NCI-H1105 treated with DMSO at 0.1 percent for 48 hours (cell line): ENCODE measurements around the gene GPR176.
"Not testable (repeated sequence)": the region's sequence is repeated elsewhere in the genome, so short reads cannot be mapped to it uniquely, and the experiment has no call there.

ENCODE experiments used
- DNase-seq: peaks from one replicate; lab custom pipeline; 2025; lab: John Stamatoyannopoulos, UW

GPR176 gene

GRCh38 chr15:39936187-39936586, 16.1 kb upstream of the GPR176 start:
- no peak for DNase-seq

- no peak for DNase-seq
Measured at GRCh38 chr15:39935241-39935640, 15.2 kb upstream of the GPR176 start.

- no peak for DNase-seq
Measured at GRCh38 chr15:39934397-39935071, 14.5 kb upstream of the GPR176 start.

GRCh38 chr15:39931615-39932014, 11.5 kb upstream of the GPR176 start:
- DNase-seq = no peak

DNA sequence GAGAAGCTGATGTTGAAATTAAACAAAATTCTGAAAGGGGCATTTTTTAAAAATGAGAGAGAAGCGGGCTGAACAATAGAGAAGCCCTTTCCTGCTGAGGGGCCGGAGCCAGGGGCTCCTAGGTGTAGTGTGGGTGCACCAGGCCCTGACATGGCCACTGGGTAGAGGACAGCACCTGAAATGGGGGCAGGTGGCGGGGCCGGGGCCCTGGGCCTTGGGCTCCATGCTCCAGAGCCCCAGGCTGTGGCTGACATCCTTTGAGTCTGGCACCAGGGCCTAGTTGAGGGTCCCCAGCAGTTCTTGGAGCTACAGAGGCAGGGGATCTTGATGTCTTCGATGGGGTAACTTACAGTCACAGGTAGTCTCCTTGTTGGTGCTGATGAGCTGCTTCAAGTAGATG, 6.5 kb upstream of the GPR176 start:
- DNase-seq = no peak

- DNase-seq = no peak
Measured at GRCh38 chr15:39925112-39925842, 5.2 kb upstream of the GPR176 start.

DNA sequence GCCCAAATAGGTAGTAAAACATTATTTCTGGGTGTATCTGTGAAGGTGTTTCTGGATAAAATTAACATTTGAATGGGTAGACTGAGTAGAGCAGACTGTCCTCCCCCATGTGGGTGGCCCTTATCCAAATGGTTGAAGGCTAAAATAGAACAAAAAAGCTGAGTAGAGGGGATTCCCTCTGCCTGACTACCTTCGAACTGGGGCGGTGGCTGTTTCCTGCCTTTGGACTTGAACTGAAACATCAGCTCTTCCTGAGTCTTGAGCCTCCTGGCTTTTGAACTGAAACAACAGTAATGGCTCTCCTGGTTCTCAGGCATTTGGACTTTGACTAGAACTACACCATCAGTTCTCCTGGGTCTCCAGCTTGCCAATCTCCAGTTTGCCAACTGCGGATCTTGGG, 4.4 kb upstream of the GPR176 start:
- DNase-seq = no peak

- no peak for DNase-seq
Measured at GRCh38 chr15:39922462-39923092, 2.5 kb upstream of the GPR176 start.

DNA sequence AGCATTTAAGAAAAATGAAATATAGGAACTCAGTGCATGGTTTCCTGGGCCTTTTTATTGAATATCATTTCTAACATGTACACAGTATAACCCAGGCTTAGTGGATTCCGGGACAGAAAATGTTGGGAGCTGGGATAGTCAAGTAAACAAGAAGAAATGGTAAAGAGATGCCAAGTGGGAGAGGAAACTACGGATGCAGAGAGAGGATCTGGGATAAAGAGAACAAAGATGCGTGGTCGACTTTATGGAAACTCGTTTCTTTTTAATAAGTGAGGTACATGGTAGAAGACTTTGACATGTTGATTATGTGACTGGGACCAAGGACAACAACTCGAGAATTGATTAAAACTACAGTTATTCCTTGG, 1.2 kb upstream of the GPR176 start:
- no peak for DNase-seq

DNA sequence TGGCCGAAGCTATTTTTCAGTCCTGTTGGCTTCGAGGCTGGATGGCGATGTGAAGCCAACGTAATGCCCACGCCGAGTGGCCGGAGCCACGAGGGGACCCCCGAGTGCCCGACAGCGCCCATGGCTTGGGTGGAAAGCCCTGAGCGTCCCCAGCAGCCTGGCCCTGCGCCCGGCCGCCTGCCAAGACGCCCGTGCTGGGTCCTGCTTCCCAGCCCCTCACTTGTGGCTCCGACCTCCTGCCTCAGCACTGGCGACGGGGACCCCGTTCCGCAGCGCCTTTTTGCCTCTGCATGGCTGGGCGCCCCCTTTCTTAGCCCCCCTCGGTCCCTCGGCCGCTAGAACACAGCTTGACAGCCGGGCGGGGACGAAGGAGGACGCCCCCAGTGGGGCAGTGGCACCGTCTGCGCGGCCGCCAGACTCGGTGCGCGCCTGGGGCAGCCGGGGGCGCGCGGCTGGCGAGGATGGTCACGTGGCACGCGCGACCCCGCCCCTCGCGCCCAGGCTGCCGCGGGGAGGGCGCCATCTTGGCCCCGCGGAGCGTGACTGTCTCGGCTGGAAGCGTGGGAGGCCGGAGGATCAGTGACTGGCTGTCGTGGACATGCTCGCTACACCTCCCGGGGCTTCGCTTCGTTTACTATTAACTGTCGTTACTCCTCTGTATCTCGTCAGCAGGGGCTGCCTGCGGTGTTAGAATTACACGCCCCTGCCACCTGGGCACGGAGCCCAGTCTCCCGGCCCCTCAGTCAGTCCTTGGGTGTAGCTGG, 626 bp upstream of the GPR176 start:
- DNase-seq = peak; percentile 54

GRCh38 chr15:39919411-39919747, 687 bp downstream of the GPR176 start:
- DNase-seq = no peak

GRCh38 chr15:39918688-39919385, 1.2 kb downstream of the GPR176 start:
- no peak for DNase-seq

DNA sequence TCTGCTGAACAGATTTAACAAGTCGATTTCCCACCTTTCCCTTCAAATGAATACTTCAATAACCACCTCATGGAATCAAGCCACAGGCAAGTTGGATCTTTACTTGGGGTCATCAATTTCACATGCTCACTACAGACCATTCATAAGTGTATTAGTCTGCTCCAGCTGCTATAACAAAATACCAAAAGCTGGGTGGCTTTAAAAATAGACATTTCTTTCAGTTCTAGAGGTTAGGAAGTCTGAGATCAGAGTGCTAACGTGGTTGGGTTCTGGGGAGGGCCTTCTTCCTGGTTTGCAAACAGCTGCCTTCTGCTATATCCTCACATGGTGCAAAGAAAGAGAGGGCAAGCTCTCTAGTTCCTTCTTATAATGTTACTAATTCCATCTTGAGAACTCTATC, 5.1 kb downstream of the GPR176 start:
- no peak for DNase-seq

DNA sequence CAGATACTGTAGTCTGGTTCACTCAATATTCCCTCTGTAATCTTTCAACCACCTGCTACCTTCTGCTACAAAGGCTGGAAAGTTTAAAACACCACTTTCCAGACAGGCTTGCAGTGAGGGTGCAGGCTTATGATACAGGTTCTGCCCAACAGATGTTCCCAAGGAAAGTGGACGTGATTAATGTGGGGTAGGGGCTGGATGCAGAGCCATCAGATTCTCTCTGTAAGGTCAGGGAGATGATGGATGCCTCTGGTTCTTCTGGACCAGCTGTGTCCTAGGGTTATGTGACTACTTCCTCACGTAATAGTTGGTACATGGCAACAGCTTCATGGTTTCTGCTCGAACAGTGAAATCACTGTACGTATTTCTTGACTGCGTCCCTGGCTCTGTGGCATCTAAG, 11.1 kb downstream of the GPR176 start:
- DNase-seq = no peak

GRCh38 chr15:39908186-39908585, 11.9 kb downstream of the GPR176 start:
- DNase-seq = no peak

DNA sequence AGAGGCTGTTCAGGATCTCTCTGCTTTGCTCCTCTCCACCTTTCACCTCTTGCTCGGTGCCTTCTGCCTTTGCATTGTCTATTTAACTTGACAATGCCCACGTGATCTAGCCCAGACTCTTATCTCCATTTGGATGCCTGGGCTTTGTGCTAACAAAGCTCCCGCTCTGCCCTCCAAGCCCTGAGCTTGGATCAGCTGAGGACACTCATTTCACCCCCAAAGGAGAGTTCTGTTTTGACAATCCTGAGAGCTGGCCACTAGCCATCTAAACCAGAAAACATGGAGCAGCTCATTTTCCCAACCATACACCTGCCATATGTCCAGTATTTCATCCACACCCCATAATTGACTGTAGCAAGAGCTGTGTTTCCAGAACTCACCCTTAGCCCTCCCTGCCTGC, 12.8 kb downstream of the GPR176 start:
- DNase-seq = no peak

- DNase-seq = no peak
Measured at GRCh38 chr15:39904115-39904514, 16.0 kb downstream of the GPR176 start.

DNA sequence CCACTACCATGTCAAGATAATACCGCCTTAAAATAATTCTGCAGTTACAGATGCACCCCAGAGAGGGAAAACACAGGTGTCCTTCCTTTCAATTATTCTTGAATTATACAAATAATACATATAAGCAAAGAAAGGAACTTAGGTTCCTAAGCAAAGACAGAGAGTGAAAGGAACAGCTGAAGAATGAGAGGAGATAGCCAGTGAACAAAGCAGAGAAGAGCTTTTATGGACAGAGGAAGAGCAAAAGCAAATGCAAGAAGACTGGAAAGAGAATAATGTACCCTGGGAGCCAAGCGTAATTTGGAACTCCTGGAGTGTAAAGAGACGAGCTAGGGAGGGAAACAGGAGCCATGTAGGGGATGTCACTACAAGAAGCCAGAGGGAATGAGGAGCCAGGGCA, 21.7 kb downstream of the GPR176 start:
- no peak for DNase-seq

DNA sequence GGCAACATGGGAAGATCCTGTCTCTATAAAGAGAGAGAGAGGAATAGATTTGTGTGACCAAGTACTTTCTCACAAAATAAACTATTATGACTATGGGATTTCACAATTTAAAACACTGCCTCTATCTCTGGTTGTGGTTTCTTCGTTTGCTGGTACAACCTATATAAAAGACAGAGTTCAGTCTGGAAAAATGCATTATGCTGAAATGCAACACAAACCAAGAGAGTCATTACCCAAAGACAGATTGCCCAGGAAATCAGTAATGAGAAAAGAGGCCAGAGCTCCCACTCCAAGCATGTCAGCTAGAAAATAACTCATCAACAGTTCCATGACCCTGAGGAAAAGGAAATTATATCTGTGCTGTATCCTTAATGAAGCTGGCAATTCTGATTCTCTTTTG, 23.2 kb downstream of the GPR176 start:
- no peak for DNase-seq

DNA sequence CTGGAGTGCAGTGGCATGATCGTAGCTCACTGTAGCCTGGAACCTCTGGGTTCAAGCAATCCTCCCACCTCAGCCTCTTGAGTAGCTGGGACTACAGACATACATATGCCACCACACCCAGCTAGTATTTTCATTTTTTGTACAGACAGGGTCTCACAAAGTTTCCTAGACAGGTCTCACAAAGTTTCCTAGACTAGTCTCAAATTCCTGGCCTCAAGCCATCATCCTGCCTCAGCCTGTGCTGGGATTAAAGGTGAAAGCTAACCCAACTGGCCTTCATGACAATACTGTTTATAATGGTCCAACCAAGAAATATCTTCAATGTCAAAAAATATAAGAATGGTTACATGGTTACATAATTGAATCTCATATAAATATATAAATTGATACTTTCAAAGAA, 24.0 kb downstream of the GPR176 start:
- no peak for DNase-seq

DNA sequence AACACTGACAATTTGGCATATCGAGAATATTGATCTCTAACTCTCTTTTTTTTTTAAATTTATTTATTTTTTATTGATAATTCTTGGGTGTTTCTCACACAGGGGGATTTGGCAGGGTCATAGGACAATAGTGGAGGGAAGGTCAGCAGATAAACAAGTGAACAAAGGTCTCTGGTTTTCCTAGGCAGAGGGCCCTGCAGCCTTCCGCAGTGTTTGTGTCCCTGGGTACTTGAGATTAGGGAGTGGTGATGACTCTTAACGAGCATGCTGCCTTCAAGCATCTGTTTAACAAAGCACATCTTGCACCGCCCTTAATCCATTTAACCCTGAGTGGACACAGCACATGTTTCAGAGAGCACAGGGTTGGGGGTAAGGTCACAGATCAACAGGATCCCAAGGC, 27.0 kb downstream of the GPR176 start:
- DNase-seq = not testable (repeated sequence)

- DNase-seq = no peak
Measured at GRCh38 chr15:39892418-39892817, 27.6 kb downstream of the GPR176 start.
